GM21786 (cell line): ENCODE results near the gene IGFBP6.
A peak's percentile ranks its signal among the peaks of the same experiment; 100 is the strongest.

Source experiments
- ATAC-seq: cut with Tn5 transposase; IDR thresholded peaks from one replicate; pipeline ENCODE4 v1.9.1; 2021; ENCODE audit not compliant: unreplicated experiment

Gene IGFBP6

GRCh38 chr12:53097564-53098353 is at the start of gene IGFBP6:
TSS of gene IGFBP6 (plus strand) at chr12:53097667. CDS start at chr12:53097718, 51 bp downstream.
- peak; percentile 40 for ATAC-seq

GRCh38 chr12:53048033-53048779 is 49.3 kb upstream of the IGFBP6 start:
- no peak for ATAC-seq

- ATAC-seq = no peak
These were observed 48.6 kb upstream of the IGFBP6 start for GRCh38 chr12:53048780-53049401.

- no peak for ATAC-seq
These were observed 47.7 kb upstream of the IGFBP6 start, which contains the start of gene TNS2 for GRCh38 chr12:53049571-53050318. TSS of gene TNS2 (plus strand) at chr12:53050065. CDS start at chr12:53050186, 121 bp downstream.

- no peak for ATAC-seq
These were observed 46.9 kb upstream of the IGFBP6 start for GRCh38 chr12:53050426-53051057.

- ATAC-seq = no peak
These were observed 46.2 kb upstream of the IGFBP6 start for GRCh38 chr12:53051058-53051880.

- no peak for ATAC-seq
These were observed 45.5 kb upstream of the IGFBP6 start for GRCh38 chr12:53051881-53052412.

- no peak for ATAC-seq
These were observed 44.8 kb upstream of the IGFBP6 start for GRCh38 chr12:53052419-53053217.

GRCh38 chr12:53053218-53054111 is 44.0 kb upstream of the IGFBP6 start:
- no peak for ATAC-seq

- peak; percentile 91 for ATAC-seq
These were observed 43.2 kb upstream of the IGFBP6 start for GRCh38 chr12:53054112-53054878.

- ATAC-seq = no peak
These were observed 41.8 kb upstream of the IGFBP6 start for GRCh38 chr12:53055471-53056266.

- no peak for ATAC-seq
These were observed 41.2 kb upstream of the IGFBP6 start for GRCh38 chr12:53056296-53056695.

- no peak for ATAC-seq
These were observed 40.6 kb upstream of the IGFBP6 start for GRCh38 chr12:53056901-53057300.

GRCh38 chr12:53057816-53058500 is 39.5 kb upstream of the IGFBP6 start:
- no peak for ATAC-seq

- ATAC-seq = no peak
These were observed 38.6 kb upstream of the IGFBP6 start for GRCh38 chr12:53058674-53059433.
